MM.1S (cell line): Measurements from ENCODE around the gene SLC35G6.

Source experiments
- CTCF ChIP-seq: fragments of 300-600 bp; sonication (generic); IDR thresholded peaks from 2 replicates; pipeline ENCODE4 v1.5.1; 2016; ENCODE audit warnings: antibody characterized with exemption, low read length, mixed read lengths
- EZH2 ChIP-seq: fragments of 300-600 bp; sonication (generic); optimal IDR thresholded peaks from 2 replicates; pipeline ENCODE3; 2017; ENCODE audit warnings: low read depth, mild to moderate bottlenecking, antibody characterized with exemption, low read length, mixed read lengths
- EZH2phosphoT487 ChIP-seq: fragments of 300-600 bp; sonication (generic); IDR thresholded peaks from 2 replicates; pipeline ENCODE4 v1.6.1; 2018; ENCODE audit warnings: antibody characterized with exemption, low read length

- TF ChIP-seq CTCF (no peak), EZH2phosphoT487 (no peak), EZH2 (no peak)
Measured at GRCh38 chr17:7501729-7502128, 20.5 kb downstream of the SLC35G6 start.
